GM19324 (cell line): ENCODE measurements around the gene MCC.
A peak's percentile ranks its signal among the peaks of the same experiment; 100 is the strongest.

Experiments used
- ATAC-seq: cut with Tn5 transposase; IDR thresholded peaks from one replicate; pipeline ENCODE4 v1.9.1; 2021; ENCODE audit warnings: mild to moderate bottlenecking, moderate library complexity; ENCODE audit not compliant: unreplicated experiment, low FRiP score

Gene MCC

DNA sequence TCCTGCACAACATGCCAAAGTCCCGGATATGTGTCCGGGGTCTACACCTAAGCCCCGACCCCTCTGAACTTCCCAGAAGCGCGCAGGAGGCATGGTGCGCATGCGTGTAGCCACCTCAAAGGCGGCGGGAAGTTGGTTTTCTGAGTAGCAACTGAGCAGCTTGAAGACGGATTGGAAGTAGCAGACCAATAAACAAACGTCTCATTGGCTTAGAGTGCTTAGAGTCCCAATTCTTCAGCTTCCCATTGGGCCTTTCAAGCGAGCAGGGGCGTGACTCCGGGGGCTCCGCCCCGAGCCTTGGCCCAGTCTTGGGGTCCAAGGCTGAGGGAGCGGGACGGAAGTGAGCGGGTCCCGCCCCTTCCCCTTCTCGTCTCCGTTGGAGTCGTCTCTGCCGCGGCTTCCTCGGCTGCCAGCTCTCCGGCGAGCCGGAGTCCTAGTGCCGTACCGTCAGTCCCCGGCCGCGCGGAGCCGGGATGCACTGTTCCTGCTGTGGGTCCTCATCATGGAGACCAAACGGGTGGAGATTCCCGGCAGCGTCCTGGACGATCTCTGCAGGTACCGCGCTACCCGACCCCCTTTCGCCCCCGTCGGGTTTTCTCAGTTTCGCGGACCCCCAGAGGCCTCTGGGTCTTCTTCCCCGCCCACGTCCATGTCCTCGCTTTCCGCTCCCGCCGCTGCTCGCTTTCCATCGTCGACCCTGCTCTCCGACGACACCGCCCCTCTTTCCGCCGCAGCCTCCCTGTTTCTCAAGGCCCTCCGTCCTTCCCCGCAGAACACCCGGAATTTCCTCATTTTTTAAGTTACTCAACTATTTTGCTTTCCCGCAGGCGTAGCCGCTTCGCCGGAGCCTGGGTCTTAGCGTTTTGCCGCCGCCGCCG lies 511.6 kb downstream of the MCC start, which contains the start of gene DCP2:
Gene DCP2, plus strand, starts transcription at position 367 of the 878 bp plus-strand sequence. Its CDS starts 136 bp downstream, at position 503.
- peak; percentile 99 for ATAC-seq

DNA sequence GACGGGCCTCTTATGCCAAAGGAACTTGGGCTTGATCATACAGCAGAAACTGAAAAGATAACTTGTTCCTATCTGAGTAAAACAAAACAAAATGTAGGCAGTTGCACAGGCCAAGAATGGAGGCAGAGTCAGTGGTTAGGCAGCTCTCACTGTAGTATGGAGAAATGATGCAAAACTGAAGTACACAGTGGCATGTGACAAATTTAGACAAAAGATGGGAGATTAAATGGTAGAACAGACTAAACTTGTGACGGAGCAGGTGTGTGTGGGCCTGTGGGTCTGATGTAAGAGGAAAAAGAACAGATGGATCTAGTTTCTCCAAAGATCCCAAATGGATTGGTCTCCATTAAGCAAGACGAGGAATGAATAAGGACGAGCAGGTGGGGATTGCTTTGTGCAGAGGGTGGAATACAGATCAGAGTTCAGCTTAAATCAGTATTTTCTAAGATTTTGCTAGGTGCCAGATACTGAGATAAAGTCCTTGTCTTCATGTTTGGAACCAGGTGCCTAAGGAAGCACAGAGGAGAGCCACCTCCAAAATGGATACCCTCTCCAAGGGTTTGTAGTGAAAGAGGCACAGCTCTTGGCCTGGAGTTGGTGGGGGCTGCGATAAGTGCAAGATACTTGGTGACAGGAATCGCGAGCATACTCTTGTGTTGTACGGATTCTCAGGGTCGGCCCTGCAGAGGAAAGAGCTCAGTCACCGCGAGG lies 512.4 kb downstream of the MCC start:
- peak; percentile 15 for ATAC-seq

DNA sequence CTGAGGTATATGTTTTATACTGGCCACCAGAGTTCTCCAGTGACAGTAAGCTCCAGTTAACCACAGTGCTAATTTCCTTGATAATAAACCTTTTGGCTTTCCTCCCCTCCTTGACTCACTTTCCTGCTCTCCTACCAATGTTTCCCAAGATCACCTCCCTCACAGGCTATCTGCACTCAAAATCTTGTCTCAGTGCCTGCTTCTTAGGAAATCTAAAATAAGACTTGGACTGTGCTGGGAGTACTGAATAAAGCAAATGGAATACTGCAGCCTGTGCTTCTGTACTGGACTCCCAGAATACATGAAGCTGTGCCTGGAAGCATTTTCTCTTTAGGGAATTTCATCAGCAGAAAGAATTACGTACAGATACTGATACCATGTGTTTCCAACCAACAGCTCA lies 513.4 kb downstream of the MCC start:
- no peak for ATAC-seq

DNA sequence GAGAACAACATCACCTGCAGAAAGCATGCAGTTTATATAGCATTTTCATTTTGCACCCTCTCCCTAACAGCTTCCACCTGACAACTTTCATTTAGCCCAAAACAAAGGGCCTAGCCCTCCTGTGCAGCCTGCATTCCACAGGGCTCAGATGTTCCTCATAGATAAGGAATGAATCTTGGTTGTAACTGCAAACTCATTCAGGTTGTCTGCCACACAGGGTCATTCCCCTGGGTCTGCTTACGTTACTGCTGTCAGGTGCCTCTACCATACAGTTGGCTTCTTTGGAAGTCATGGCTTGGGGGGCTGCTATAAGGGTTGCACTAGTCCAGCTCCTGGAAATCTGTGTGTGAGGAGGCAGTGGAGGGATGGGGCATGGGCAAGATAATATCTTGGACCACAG lies 514.3 kb downstream of the MCC start:
- no peak for ATAC-seq

DNA sequence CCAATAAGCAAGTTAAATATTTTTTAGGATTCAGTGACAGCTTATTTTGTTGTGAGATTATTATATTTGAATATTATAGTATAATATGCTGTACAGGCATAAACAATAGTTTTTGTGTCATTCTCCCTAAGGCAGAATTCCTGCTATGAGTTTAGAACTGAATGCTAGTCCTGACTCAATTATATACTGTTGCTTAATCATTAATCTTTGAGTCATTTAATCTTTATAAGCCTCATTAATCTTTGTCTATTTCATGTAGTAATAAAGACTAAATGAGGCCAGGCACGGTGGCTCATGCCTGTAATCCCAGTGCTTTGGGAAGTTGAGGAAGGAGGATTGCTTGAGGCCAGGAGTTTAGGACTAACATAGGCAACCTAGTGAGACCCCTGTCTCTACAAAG lies 515.2 kb downstream of the MCC start:
- no peak for ATAC-seq
